ENCODE results near the gene INSC. TPM values are rescaled to one million over a fixed set of nuclear protein-coding genes. Genes with fewer than 3 reads are reported as not detected.

INSC gene
- total and polyA plus RNA-seq, 12 donors = 0.11 to 1.4 (median 0.61) TPM; not detected in 4

DNA sequence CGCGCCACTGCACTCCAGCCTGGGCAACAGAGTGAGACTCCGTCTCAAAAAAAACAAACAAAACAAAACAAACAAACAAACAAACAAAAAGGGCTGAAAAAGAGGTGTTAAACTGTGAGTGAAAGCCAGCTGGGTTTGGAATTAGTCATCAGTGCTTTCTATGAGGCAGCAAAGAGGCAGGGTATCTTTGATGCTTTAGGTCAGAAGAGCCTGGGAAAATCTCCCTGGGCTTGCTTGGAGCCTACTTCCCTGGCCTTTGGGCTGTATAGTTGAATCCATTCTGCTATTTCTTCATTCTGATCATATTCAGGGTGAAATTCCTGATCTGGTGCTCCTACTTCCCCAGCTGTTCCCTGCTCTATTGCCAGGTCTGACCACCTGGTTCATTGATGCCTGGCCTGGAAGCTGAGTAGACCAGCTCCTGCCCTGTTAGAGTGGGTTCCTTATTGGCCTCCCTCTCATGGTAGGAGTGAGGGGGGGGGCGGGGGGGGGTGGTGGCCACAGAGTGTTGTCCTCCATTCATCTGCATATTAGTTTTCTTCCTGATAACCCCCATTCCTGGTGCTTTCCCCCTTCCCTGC, 65.6 kb downstream of the INSC start:
- H3K27ac ChIP-seq = no peak overlapping the region
- H3K9me3 ChIP-seq (replicated peaks in 1 of 3) = no peaks in the 10 kb centered on the region
- TF ChIP-seq, protein P1, sequence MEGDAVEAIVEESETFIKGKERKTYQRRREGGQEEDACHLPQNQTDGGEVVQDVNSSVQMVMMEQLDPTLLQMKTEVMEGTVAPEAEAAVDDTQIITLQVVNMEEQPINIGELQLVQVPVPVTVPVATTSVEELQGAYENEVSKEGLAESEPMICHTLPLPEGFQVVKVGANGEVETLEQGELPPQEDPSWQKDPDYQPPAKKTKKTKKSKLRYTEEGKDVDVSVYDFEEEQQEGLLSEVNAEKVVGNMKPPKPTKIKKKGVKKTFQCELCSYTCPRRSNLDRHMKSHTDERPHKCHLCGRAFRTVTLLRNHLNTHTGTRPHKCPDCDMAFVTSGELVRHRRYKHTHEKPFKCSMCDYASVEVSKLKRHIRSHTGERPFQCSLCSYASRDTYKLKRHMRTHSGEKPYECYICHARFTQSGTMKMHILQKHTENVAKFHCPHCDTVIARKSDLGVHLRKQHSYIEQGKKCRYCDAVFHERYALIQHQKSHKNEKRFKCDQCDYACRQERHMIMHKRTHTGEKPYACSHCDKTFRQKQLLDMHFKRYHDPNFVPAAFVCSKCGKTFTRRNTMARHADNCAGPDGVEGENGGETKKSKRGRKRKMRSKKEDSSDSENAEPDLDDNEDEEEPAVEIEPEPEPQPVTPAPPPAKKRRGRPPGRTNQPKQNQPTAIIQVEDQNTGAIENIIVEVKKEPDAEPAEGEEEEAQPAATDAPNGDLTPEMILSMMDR (IDR thresholded peaks at IDR 0.05) = no peak
- TF ChIP-seq POLR2A (IDR thresholded peaks at IDR 0.05) = no peak
- DNase-seq = no peak
- WGBS, 4 donors = 65 to 86% (median 70%) methylated on average over 3 to 4 of the region's 4 CpGs
- no peaks in the 10 kb centered on the region for H3K27me3 ChIP-seq
- H3K4me1 ChIP-seq (replicated peaks in 1 of 2) = no peaks in the 10 kb centered on the region
- H3K36me3 ChIP-seq (replicated peaks in 1 of 2) = no peaks in the 10 kb centered on the region
- intact Hi-C loops (cut with DNase I) = no loop called here
- no peak overlapping the region for H3K4me3 ChIP-seq

DNA sequence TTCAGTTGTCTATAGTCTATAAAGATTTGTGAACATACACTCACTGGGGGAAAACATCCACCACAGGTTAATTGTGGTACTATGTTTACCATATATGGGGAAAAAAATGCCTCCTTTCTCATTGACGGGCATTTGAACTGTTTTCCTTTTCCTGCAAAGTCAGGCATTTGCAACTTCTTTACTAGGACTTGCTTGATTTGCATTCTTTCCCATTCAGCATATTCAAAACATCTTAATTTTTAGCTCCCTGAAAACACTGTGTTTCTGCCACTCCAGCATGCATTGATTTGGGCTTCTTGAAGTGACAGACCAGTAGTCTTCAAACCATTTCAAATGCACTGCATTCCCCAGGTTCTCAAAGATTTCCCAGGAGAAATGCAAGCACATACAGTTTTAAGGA, 67.6 kb downstream of the INSC start:
- no peak overlapping the region for H3K27ac ChIP-seq
- no peak overlapping the region for H3K4me3 ChIP-seq
- WGBS, 4 donors = 65 to 78% (median 73%) methylated on average over 1 of the region's 1 CpG
- TF ChIP-seq, protein P1 (IDR thresholded peaks at IDR 0.05) = no peak
- TF ChIP-seq POLR2A (IDR thresholded peaks at IDR 0.05) = no peak
- H3K4me1 ChIP-seq (replicated peaks in 1 of 2) = no peaks in the 10 kb centered on the region
- intact Hi-C loops (cut with DNase I) = no loop called here
- no peaks in the 10 kb centered on the region for H3K36me3 ChIP-seq (replicated peaks in 1 of 2)
- no peaks in the 10 kb centered on the region for H3K9me3 ChIP-seq (replicated peaks in 1 of 3)
- no peak for DNase-seq
- H3K27me3 ChIP-seq = no peaks in the 10 kb centered on the region

DNA sequence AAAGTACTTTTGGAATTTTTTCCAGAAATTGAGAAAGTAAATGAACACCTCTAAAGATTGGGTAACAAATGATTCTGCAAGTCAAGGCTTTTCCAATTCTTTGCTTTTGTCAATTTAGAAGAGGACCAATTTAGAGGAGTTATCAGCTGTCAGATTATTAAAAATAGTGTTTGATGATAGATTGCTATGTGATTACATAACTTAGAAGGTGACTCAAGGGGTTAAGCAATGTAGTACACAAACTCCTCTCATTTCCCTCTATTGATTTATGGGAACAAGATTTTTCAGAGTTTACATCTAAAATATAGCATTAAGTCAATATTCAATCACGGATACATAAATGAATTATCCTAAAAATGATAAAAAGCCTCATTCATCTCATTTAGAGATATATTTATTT, 70.3 kb downstream of the INSC start:
- H3K27me3 ChIP-seq = no peaks in the 10 kb centered on the region
- no peak for DNase-seq
- H3K4me1 ChIP-seq (replicated peaks in 1 of 2) = no peaks in the 10 kb centered on the region
- H3K36me3 ChIP-seq (replicated peaks in 1 of 2) = no peaks in the 10 kb centered on the region
- H3K9me3 ChIP-seq (replicated peaks in 1 of 3) = no peaks in the 10 kb centered on the region
- H3K4me3 ChIP-seq = no peak overlapping the region
- TF ChIP-seq POLR2A (IDR thresholded peaks at IDR 0.05) = no peak
- TF ChIP-seq, protein P1 (IDR thresholded peaks at IDR 0.05) = no peak
- WGBS, 4 donors = 62 to 80% (median 74%) methylated on average over 1 of the region's 1 CpG
- no peak overlapping the region for H3K27ac ChIP-seq
- intact Hi-C loops (cut with DNase I) = no loop called here

DNA sequence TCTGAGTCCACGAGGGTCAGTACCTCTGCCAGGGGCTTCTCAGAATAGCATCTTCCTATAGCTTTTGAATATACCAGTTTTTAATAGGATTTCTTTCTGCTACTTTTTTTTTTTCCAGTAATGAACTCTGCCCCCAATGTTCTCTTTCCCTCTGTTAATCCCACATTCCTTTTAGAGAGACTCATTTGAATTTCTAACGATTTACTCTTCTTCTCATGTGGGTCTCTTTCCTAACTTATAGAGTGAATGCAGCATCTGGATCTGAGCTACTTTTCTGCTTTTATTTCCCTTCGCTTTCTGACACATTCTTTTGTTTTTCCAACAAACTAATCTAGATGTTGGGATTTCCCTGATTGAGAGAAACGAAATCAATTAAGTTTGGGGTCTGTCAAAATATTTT, 71.4 kb downstream of the INSC start:
- no peak for TF ChIP-seq POLR2A (IDR thresholded peaks at IDR 0.05)
- TF ChIP-seq, protein P1 (IDR thresholded peaks at IDR 0.05) = no peak
- H3K36me3 ChIP-seq (replicated peaks in 1 of 2) = no peaks in the 10 kb centered on the region
- intact Hi-C loops (cut with DNase I) = no loop called here
- 60 to 71% (median 64%) methylated on average over 4 of the region's 4 CpGs for WGBS, 4 donors
- H3K27ac ChIP-seq = no peak overlapping the region
- H3K4me1 ChIP-seq (replicated peaks in 1 of 2) = no peaks in the 10 kb centered on the region
- H3K4me3 ChIP-seq = no peak overlapping the region
- no peaks in the 10 kb centered on the region for H3K9me3 ChIP-seq (replicated peaks in 1 of 3)
- no peaks in the 10 kb centered on the region for H3K27me3 ChIP-seq
- DNase-seq = no peak
